HEK293T (cell line): ENCODE measurements around the gene CTNNBIP1.

Source experiments
- FOXK2 ChIP-seq: fragments of 450-650 bp; IDR thresholded peaks from 2 replicates; pipeline ENCODE4 v1.6.1; 2016; ENCODE audit warnings: mild to moderate bottlenecking
- SP1 ChIP-seq: fragments of 450-650 bp; IDR thresholded peaks from 2 replicates; pipeline ENCODE4 v1.6.1; 2017
- SUZ12 ChIP-seq: fragments of 450-650 bp; IDR thresholded peaks from 2 replicates; pipeline ENCODE4 v1.6.1; 2016; ENCODE audit warnings: mild to moderate bottlenecking
- TF ChIP-seq, protein P1 (sequence below): fragments of 450-650 bp; IDR thresholded peaks from 2 replicates; pipeline ENCODE4 v1.6.1; 2016

DNA sequence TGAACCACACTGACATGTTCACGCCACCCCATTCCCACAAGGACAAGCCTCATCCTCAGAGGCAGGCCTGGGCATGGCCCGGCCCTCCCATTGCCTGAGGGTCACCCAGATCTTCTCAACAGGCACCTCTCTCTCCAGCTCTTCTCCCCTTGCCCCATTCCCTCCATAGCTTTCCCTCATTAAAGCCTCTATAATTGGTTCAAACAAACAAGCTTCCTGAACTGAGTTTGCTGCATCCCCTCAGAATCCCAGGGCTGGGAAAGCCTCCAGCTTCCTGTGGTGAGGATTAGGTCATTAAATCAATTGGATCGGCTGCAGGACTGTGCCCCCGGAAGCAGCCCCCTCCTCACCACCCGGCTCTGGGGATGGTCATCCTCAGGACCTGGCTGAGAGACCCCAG lies 18.9 kb downstream of the CTNNBIP1 start:
- TF ChIP-seq SP1 (no peak), FOXK2 (no peak), SUZ12 (no peak)
- TF ChIP-seq, protein P1, sequence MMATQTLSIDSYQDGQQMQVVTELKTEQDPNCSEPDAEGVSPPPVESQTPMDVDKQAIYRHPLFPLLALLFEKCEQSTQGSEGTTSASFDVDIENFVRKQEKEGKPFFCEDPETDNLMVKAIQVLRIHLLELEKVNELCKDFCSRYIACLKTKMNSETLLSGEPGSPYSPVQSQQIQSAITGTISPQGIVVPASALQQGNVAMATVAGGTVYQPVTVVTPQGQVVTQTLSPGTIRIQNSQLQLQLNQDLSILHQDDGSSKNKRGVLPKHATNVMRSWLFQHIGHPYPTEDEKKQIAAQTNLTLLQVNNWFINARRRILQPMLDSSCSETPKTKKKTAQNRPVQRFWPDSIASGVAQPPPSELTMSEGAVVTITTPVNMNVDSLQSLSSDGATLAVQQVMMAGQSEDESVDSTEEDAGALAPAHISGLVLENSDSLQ, result no peak
